NCI-H187 treated with DMSO at 0.1 percent for 48 hours (cell line): ENCODE measurements around the gene DNMT3B.

Experiments used
- DNase-seq: peaks from one replicate; lab custom pipeline; 2025; lab: John Stamatoyannopoulos, UW

DNMT3B gene

GRCh38 chr20:32823737-32824588 lies 61.8 kb downstream of the DNMT3B start:
- DNase-seq = no peak

- no peak for DNase-seq
These were observed 66.0 kb downstream of the DNMT3B start for GRCh38 chr20:32828029-32828680.

GRCh38 chr20:32829311-32830005 lies 67.3 kb downstream of the DNMT3B start:
- no peak for DNase-seq

- DNase-seq = no peak
These were observed 68.3 kb downstream of the DNMT3B start for GRCh38 chr20:32830437-32830836.

GRCh38 chr20:32831982-32832381 lies 69.8 kb downstream of the DNMT3B start:
- DNase-seq = no peak

GRCh38 chr20:32832664-32833063 lies 70.5 kb downstream of the DNMT3B start:
- no peak for DNase-seq

GRCh38 chr20:32834972-32835371 lies 72.8 kb downstream of the DNMT3B start:
- no peak for DNase-seq

- DNase-seq = no peak
These were observed 75.0 kb downstream of the DNMT3B start for GRCh38 chr20:32837157-32837556.

- no peak for DNase-seq
These were observed 77.2 kb downstream of the DNMT3B start for GRCh38 chr20:32839227-32839981.

GRCh38 chr20:32839982-32840285 lies 77.7 kb downstream of the DNMT3B start:
- peak; percentile 41 for DNase-seq

- no peak for DNase-seq
These were observed 79.0 kb downstream of the DNMT3B start for GRCh38 chr20:32841174-32841573.

GRCh38 chr20:32841632-32842031 lies 79.4 kb downstream of the DNMT3B start:
- DNase-seq = no peak

GRCh38 chr20:32842688-32843524 lies 80.7 kb downstream of the DNMT3B start:
- DNase-seq = no peak

GRCh38 chr20:32845786-32846185 lies 83.6 kb downstream of the DNMT3B start:
- no peak for DNase-seq

GRCh38 chr20:32846852-32847251 lies 84.7 kb downstream of the DNMT3B start:
- DNase-seq = no peak

GRCh38 chr20:32847964-32848363 lies 85.8 kb downstream of the DNMT3B start:
- DNase-seq = no peak

- DNase-seq = no peak
These were observed 86.7 kb downstream of the DNMT3B start for GRCh38 chr20:32848846-32849245.

- no peak for DNase-seq
These were observed 87.4 kb downstream of the DNMT3B start for GRCh38 chr20:32849577-32849976.

GRCh38 chr20:32855387-32855786 lies 93.2 kb downstream of the DNMT3B start:
- DNase-seq = no peak

- DNase-seq = no peak
These were observed 96.0 kb downstream of the DNMT3B start for GRCh38 chr20:32858189-32858588.
